ENCODE data around the gene HSPG2.

Gene HSPG2

GRCh38 chr1:21825393-21825792, 111.7 kb downstream of the HSPG2 start:
- H3K27me3 ChIP-seq (ENCODE audit: insufficient read depth, poor library complexity, severe bottlenecking), result no peaks in the 10 kb centered on the region
- H3K27ac ChIP-seq (replicated peaks), result no peak overlapping the region
- TF ChIP-seq REST (IDR thresholded peaks at IDR 0.05; ENCODE audit: insufficient replicate concordance, low read depth) (no peak), GABPA (IDR thresholded peaks at IDR 0.05; ENCODE audit: low read depth) (no peak), SPI1 (IDR thresholded peaks at IDR 0.05; ENCODE audit: borderline replicate concordance, low read depth) (no peak), POLR2AphosphoS5 (IDR thresholded peaks at IDR 0.05; ENCODE audit: low read depth) (no peak), CTCF (IDR thresholded peaks at IDR 0.05; ENCODE audit: insufficient read depth, low read length) (no peak)
- DNase-seq (ENCODE audit: low read depth in 1 of 2, low spot score in 1 of 2), result no peak
- H3K4me3 ChIP-seq (replicated peaks; ENCODE audit: insufficient read depth, low read length), result no peak overlapping the region

GRCh38 chr1:21824926-21825325, 112.2 kb downstream of the HSPG2 start:
- TF ChIP-seq SPI1 (IDR thresholded peaks at IDR 0.05; ENCODE audit: borderline replicate concordance, low read depth) (no peak), GABPA (IDR thresholded peaks at IDR 0.05; ENCODE audit: low read depth) (no peak), CTCF (IDR thresholded peaks at IDR 0.05; ENCODE audit: insufficient read depth, low read length) (no peak), REST (IDR thresholded peaks at IDR 0.05; ENCODE audit: insufficient replicate concordance, low read depth) (no peak), POLR2AphosphoS5 (IDR thresholded peaks at IDR 0.05; ENCODE audit: low read depth) (no peak)
- H3K27ac ChIP-seq (replicated peaks), result no peak overlapping the region
- no peaks in the 10 kb centered on the region for H3K27me3 ChIP-seq (ENCODE audit: insufficient read depth, poor library complexity, severe bottlenecking)
- no peak for DNase-seq (ENCODE audit: low read depth in 1 of 2, low spot score in 1 of 2)
- H3K4me3 ChIP-seq (replicated peaks; ENCODE audit: insufficient read depth, low read length), result no peak overlapping the region

GRCh38 chr1:21823980-21824702, 113.0 kb downstream of the HSPG2 start:
- no peak overlapping the region for H3K27ac ChIP-seq (replicated peaks)
- TF ChIP-seq POLR2AphosphoS5 (IDR thresholded peaks at IDR 0.05; ENCODE audit: low read depth), result no peak; the same call in 1 of the 2 replicates
- no peak for TF ChIP-seq SPI1 (IDR thresholded peaks at IDR 0.05; ENCODE audit: borderline replicate concordance, low read depth)
- no peak for TF ChIP-seq GABPA (IDR thresholded peaks at IDR 0.05; ENCODE audit: low read depth)
- no peak for TF ChIP-seq REST (IDR thresholded peaks at IDR 0.05; ENCODE audit: insufficient replicate concordance, low read depth)
- DNase-seq (ENCODE audit: low read depth in 1 of 2, low spot score in 1 of 2), result no peak
- no peak overlapping the region for H3K4me3 ChIP-seq (replicated peaks; ENCODE audit: insufficient read depth, low read length)
- H3K27me3 ChIP-seq (ENCODE audit: insufficient read depth, poor library complexity, severe bottlenecking), result no peaks in the 10 kb centered on the region
